Body of pancreas (tissue), 4 donors: ENCODE measurements around the gene GALNT12.

Experiments used
- CTCF ChIP-seq, 7 experiments: fragments of 450-650 bp in 4 of 7; fragments of 200-600 bp in 3 of 7; sonication (generic) in 3 of 7; IDR thresholded peaks; one replicate each; pipeline ENCODE4 v1.5.1; 2016 to 2019; ENCODE audit warnings: antibody characterized with exemption in 7 of 7
- POLR2A ChIP-seq, 3 donors: fragments of 450-650 bp; IDR thresholded peaks; one replicate each; pipeline ENCODE4 v1.6.1; 2016; ENCODE audit warnings: antibody characterized with exemption in 3 of 3, mild to moderate bottlenecking in 2 of 3

- TF ChIP-seq CTCF (IDR thresholded peaks at IDR 0.05) (no peak), POLR2A (IDR thresholded peaks at IDR 0.05) (no peak)
Observed at GRCh38 chr9:98771209-98771874, 36.1 kb upstream of the GALNT12 start.
